Activated T-cell treated with anti-CD3 and anti-CD28 coated beads for 4 hours (primary cell): Measurements from ENCODE around the gene TMSB15C.

Source experiments
- DNase-seq: peaks from one replicate; pipeline ENCODE4 v3.0.0-alpha.2; 2020

The TMSB15C gene

DNA sequence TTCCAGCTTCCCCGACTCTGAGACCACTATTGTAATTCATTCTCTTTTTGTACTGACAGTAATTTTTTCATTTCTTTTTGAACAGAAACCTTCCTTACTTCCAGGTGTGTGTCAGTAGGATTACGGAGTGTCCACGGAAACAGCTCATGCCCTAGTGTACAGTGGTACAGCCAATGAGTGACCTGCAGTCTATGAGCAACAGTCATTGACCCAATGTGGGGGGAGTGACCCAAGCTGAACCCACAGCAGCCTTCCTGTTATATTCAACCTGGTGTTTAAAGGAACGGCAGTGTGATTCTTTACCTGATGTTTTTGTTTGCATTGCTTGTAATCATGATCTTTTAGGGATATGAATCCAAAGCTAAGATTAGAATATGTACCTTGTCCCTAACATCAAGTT is 35.0 kb downstream of the TMSB15C start:
- DNase-seq: no peak

DNA sequence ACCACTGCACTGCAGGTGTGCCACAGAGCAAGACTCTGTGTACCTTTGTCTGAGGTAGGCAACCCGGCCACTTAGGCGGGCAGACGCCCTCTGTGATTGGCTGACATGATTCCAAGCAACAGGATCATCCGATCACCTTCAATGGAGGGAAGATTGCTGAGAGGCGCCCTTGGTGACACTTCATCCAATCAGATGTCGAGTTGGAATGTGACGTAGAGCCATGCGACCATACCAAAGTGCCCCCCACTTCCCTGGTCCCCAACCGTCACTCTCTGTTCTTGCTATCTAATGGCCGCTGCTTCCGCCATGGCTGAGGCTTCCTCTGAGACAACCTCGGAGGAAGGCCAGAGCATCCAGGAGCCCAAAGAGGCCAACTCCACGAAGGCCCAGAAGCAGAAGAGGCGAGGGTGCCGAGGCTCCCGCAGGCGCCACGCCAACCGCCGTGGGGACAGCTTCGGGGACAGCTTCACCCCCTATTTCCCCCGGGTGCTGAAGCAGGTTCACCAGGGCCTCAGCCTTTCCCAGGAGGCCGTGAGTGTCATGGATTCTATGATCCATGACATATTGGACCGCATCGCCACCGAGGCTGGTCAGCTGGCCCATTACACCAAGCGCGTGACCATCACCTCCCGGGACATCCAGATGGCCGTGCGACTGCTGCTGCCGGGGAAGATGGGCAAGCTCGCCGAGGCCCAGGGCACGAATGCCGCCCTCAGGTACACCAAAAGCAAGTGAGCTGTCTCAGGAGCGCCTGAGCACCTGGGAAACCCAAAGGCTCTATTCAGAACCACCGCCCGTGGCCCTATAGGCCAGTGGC is 36.1 kb downstream of the TMSB15C start, which contains the start of gene H2BW2:
Gene H2BW2 (plus strand): TSS at position 268 of the 817 bp plus-strand sequence. CDS start 39 bp downstream, at position 307.
- DNase-seq: no peak
